ENCODE data around the gene LCN1. TPM values are rescaled to one million over a fixed set of nuclear protein-coding genes. Genes with fewer than 3 reads are reported as not detected.

Gene LCN1
- total and polyA plus RNA-seq, 2 donors (not counting 3 experiments of a cell fraction or from before 2014, with no cell fraction given) = not detected

- CTCF ChIA-PET = no interaction called here
- dilution Hi-C loops (cut with MboI; ENCODE audit: extremely low pct_ligation_motif_present, low sequenced_read_pairs) = no loop called here
- FAIRE-seq = no peak
These were observed 53.1 kb downstream of the LCN1 start for GRCh38 chr9:135574331-135574730.

DNA sequence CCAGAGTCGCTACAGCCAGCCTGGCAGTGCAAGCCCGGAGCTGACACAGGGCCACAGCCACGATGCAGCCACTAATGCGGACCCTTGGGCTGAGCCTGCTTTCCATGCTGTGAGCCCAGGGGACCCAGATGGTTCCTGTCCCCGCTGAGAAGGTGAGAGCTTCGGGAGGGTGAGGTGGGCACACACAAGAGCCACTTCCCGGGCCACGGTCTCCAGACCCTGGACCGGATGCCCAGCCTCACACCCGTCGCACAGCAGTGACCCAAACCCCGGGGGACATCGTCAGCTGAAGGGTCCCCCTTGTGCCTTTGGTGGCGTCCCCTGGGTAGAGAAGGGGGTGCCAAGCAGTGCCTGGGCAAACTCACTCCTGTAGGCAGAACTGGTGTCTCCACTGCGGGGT, 53.7 kb downstream of the LCN1 start:
- ChIA-PET CTCF (no interaction called here), POLR2A (no interaction called here)
- no peak for DNase-seq (ENCODE audit: low read depth, low spot score)
- Histone ChIP-seq H3K9me1 (replicated peaks; ENCODE audit: control insufficient read depth, extremely low read depth, insufficient read depth, low read length) (no peaks in the 10 kb centered on the region), H4K20me1 (replicated peaks; ENCODE audit: control insufficient read depth, extremely low read depth, insufficient read depth, low read length) (no peaks in the 10 kb centered on the region), H3K36me3 (ENCODE audit: control insufficient read depth in 2 of 2, extremely low read depth in 1 of 2, insufficient read depth in 2 of 2, low read length in 2 of 2) (no peaks in the 10 kb centered on the region), H3K9me3 (replicated peaks; ENCODE audit: control insufficient read depth, insufficient read depth, low read length) (no peaks in the 10 kb centered on the region), H2AFZ (ENCODE audit: low read depth, low read length) (no peak overlapping the region), H3K27me3 (ENCODE audit: control insufficient read depth in 2 of 2, insufficient read depth in 2 of 2, low read length in 2 of 2) (no peaks in the 10 kb centered on the region), H3K27ac (ENCODE audit: insufficient read depth, low read depth, low read length) (no peak overlapping the region), H3K4me3 (replicated peaks in 1 of 3; ENCODE audit: insufficient read depth in 1 of 3, low read depth in 1 of 3, low read length in 3 of 3) (no peak overlapping the region), H3K4me1 (ENCODE audit: control insufficient read depth, extremely low read depth, insufficient read depth, low read length) (no peaks in the 10 kb centered on the region), H3K4me2 (ENCODE audit: insufficient read depth, low read length) (no peak overlapping the region), H3K79me2 (ENCODE audit: control insufficient read depth, insufficient read depth, low read length) (no peaks in the 10 kb centered on the region), H3K9ac (replicated peaks; ENCODE audit: extremely low read depth, insufficient read depth, low read length) (no peak overlapping the region)
- dilution Hi-C loops (cut with MboI; ENCODE audit: extremely low pct_ligation_motif_present, low sequenced_read_pairs) (no loop called here), intact Hi-C loops (cut with micrococcal nuclease) (no loop called here)
- BruUV-seq (replicated peaks) = no TSS peak
- FAIRE-seq = no peak
- TF ChIP-seq EZH2 (IDR thresholded peaks at IDR 0.05; ENCODE audit: borderline replicate concordance, low read depth, low read length, severe bottlenecking) (no peak), JUN (IDR thresholded peaks at IDR 0.05; ENCODE audit: borderline replicate concordance, insufficient read depth, insufficient read length, low read depth) (no peak), GATA2 (IDR thresholded peaks at IDR 0.05; ENCODE audit: insufficient read depth, insufficient read length, low read depth, low read length) (no peak), POLR2AphosphoS5 (IDR thresholded peaks at IDR 0.05; ENCODE audit: insufficient read depth, low read depth, low read length) (no peak), POLR2A (IDR thresholded peaks at IDR 0.05; ENCODE audit: low read depth, low read length) (no peak), FOS (IDR thresholded peaks at IDR 0.05; ENCODE audit: borderline replicate concordance, insufficient read depth, low read length) (no peak), MYC (IDR thresholded peaks at IDR 0.05; ENCODE audit: low read depth, low read length) (no peak), MAX (IDR thresholded peaks at IDR 0.05; ENCODE audit: insufficient read depth, insufficient read length) (no peak)
- TF ChIP-seq, protein P1, sequence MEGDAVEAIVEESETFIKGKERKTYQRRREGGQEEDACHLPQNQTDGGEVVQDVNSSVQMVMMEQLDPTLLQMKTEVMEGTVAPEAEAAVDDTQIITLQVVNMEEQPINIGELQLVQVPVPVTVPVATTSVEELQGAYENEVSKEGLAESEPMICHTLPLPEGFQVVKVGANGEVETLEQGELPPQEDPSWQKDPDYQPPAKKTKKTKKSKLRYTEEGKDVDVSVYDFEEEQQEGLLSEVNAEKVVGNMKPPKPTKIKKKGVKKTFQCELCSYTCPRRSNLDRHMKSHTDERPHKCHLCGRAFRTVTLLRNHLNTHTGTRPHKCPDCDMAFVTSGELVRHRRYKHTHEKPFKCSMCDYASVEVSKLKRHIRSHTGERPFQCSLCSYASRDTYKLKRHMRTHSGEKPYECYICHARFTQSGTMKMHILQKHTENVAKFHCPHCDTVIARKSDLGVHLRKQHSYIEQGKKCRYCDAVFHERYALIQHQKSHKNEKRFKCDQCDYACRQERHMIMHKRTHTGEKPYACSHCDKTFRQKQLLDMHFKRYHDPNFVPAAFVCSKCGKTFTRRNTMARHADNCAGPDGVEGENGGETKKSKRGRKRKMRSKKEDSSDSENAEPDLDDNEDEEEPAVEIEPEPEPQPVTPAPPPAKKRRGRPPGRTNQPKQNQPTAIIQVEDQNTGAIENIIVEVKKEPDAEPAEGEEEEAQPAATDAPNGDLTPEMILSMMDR (IDR thresholded peaks at IDR 0.05; ENCODE audit: extremely low read depth in 1 of 2, insufficient read depth in 1 of 2, low read depth in 1 of 2, low read length in 2 of 2) = no peak

More at GRCh38 chr9:135574331-135574730, 53.1 kb downstream of the LCN1 start:
- Histone ChIP-seq H3K36me3 (ENCODE audit: control insufficient read depth in 2 of 2, extremely low read depth in 1 of 2, insufficient read depth in 2 of 2, low read length in 2 of 2) (no peaks in the 10 kb centered on the region), H2AFZ (ENCODE audit: low read depth, low read length) (no peak overlapping the region), H3K9ac (replicated peaks; ENCODE audit: extremely low read depth, insufficient read depth, low read length) (no peak overlapping the region), H3K4me1 (ENCODE audit: control insufficient read depth, extremely low read depth, insufficient read depth, low read length) (no peaks in the 10 kb centered on the region), H3K9me3 (replicated peaks; ENCODE audit: control insufficient read depth, insufficient read depth, low read length) (no peaks in the 10 kb centered on the region), H3K9me1 (replicated peaks; ENCODE audit: control insufficient read depth, extremely low read depth, insufficient read depth, low read length) (no peaks in the 10 kb centered on the region), H3K4me2 (ENCODE audit: insufficient read depth, low read length) (no peak overlapping the region), H3K27me3 (ENCODE audit: control insufficient read depth in 2 of 2, insufficient read depth in 2 of 2, low read length in 2 of 2) (no peaks in the 10 kb centered on the region), H4K20me1 (replicated peaks; ENCODE audit: control insufficient read depth, extremely low read depth, insufficient read depth, low read length) (no peaks in the 10 kb centered on the region), H3K27ac (ENCODE audit: insufficient read depth, low read depth, low read length) (no peak overlapping the region), H3K4me3 (replicated peaks in 1 of 3; ENCODE audit: insufficient read depth in 1 of 3, low read depth in 1 of 3, low read length in 3 of 3) (no peak overlapping the region), H3K79me2 (ENCODE audit: control insufficient read depth, insufficient read depth, low read length) (no peaks in the 10 kb centered on the region)
- no TSS peak for BruUV-seq (replicated peaks)
- intact Hi-C loops (cut with micrococcal nuclease) = no loop called here
- POLR2A ChIA-PET = no interaction called here
- DNase-seq (ENCODE audit: low read depth, low spot score) = no peak
- no peak for TF ChIP-seq FOS (IDR thresholded peaks at IDR 0.05; ENCODE audit: borderline replicate concordance, insufficient read depth, low read length)
- no peak for TF ChIP-seq POLR2A (IDR thresholded peaks at IDR 0.05; ENCODE audit: low read depth, low read length)
